Measurements from ENCODE around the gene AXL.
"Not testable (repeated sequence)": the region's sequence is repeated elsewhere in the genome, so short reads cannot be mapped to it uniquely, and the experiment has no call there.

AXL gene

GRCh38 chr19:41206926-41207750, 11.9 kb upstream of the AXL start:
- no peak for DNase-seq (ENCODE audit: low read depth)

DNA sequence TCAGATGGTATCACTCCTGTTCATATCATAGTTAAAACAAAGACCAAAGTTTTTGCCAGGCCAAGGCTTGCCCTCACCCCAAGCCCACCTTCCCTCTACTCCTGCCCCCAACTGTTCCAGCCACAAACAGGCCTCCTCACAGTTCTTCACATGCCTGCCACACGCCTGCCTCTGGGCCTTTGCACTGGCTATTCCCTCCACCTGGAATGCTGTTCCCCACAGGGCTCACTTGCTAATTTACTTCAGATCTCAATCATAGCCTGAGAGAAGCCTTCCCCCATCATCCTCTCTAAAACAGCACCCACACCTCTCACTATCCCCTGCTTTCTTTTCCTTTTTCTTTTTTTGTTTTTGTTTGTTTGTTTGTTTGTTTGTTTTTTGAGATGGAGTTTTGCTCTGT, 4.9 kb upstream of the AXL start:
- DNase-seq (ENCODE audit: low read depth): no peak

- no peak for DNase-seq (ENCODE audit: low read depth)
Measured at GRCh38 chr19:41217741-41218140, 1.3 kb upstream of the AXL start.

GRCh38 chr19:41218249-41218614, 791 bp upstream of the AXL start:
- DNase-seq (ENCODE audit: low read depth): no peak

GRCh38 chr19:41219924-41220567, 1.0 kb downstream of the AXL start:
- DNase-seq (ENCODE audit: low read depth): no peak

- DNase-seq (ENCODE audit: low read depth): no peak
Measured at GRCh38 chr19:41220811-41221210, 1.8 kb downstream of the AXL start.

DNA sequence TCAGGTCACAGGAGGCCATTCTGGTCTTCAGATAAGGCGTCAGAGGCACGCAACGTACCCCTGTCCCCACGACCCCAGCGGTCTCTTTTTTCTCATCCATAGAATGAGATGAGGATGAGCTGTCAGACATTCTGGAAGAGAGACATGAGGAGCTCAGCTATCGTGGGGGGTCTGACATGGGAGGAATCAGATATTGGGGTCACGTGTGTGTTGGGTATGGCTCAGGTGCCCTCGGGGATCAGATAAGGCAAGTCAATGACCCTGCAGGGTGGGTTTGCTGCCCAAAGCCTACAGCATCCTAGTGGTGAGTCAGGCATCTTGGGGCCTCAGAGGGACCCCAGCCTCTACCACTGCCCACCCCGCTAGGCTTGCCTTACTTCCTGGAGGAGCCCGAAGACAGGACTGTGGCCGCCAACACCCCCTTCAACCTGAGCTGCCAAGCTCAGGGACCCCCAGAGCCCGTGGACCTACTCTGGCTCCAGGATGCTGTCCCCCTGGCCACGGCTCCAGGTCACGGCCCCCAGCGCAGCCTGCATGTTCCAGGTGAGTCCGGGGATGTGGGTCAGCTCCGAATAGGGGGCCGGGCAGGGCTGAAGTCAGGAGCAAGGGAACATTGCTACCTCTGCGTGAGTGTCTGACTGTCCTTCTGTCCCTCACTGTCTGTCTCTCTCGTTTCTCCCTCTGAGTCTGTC, 2.6 kb downstream of the AXL start:
- DNase-seq (ENCODE audit: low read depth): no peak

GRCh38 chr19:41222240-41222639, 3.2 kb downstream of the AXL start:
- no peak for DNase-seq (ENCODE audit: low read depth)

GRCh38 chr19:41223431-41224234, 4.6 kb downstream of the AXL start:
- peak; percentile 62 for DNase-seq (ENCODE audit: low read depth)

DNA sequence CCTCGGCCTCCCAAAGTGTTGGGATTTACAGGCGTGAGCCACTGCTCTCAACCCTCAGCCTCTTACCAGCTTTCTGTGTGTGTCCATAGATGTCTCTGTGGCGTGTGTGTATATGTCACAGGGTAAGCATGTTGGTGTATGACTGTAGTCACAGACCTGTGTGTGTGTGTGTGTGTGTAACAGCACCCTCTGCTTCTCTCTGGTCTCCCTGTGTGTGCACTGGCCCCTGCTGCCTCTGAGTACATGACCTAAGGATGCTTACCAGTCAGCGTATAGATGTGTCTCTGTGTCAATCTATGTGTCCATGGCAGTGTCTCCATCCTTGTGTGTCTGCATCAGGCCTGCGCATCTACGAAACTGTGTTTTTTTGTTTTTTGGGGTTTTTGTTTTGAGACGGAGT, 5.6 kb downstream of the AXL start:
- no peak for DNase-seq (ENCODE audit: low read depth)

GRCh38 chr19:41225238-41226052, 6.4 kb downstream of the AXL start:
- peak; percentile 97 for DNase-seq (ENCODE audit: low read depth)

GRCh38 chr19:41226053-41226873, 7.2 kb downstream of the AXL start:
- DNase-seq (ENCODE audit: low read depth): peak; percentile 85

DNA sequence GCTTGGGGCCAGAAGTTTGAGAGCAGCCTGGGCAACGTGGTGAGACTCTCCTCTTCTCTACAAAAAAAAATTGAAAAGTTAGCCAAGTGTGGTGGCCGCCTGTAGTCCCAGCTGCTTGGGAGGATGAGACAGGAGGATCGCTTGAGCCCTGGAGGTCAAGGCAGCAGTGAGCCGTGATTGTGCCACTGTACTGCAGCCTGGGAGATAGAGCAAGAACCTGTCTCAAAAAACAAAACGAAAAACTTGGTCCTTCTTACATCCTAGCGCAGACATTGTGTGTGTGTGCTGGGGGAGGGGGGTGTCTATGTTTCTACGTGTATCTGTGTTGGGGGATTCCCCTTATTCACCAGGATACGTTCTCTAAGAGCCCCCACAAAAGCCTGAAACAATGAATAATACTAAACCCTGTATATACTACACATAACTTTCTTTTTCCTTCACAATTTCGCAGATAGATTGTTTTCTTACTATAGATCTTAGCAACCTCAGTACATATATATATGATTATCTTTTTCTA, 7.9 kb downstream of the AXL start:
- no peak for DNase-seq (ENCODE audit: low read depth)

DNA sequence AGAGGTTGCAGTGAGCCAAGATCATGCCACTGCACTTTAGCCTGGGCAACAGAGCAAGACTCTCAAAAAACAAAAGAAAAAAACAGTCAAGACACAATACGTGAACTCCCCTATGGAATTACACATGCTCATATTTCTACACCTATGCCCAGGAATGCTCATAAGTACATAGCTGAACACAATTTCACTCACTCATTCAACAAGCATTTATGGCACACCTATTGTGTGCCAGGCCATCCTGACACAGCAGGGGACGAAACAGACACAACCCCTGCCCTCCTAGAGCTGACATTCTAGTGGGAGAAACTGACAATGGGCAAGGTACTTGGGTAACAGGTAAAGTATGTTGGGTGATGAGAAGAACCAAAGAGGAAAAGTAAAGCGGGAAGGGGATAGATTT, 9.5 kb downstream of the AXL start:
- no peak for DNase-seq (ENCODE audit: low read depth)

DNA sequence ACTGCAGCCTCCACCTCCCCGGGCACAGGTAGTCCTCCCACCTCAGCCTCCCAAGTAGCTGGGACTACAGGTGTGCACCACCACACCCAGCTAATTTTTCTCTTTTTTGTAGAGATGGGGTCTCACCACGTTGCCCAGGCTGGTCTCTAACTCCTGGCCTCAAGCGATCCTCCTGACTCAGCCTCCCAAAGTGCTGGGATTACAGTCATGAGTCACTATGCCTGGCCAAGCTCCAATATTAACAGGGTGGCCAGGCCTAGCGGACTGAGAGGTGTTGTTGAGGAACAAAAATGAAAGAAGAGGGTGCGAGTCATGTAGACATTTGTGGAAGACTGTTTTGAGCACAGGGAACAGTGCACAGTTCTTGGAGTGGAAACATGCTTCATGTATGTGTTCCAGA, 10.3 kb downstream of the AXL start:
- not testable (repeated sequence) for DNase-seq (ENCODE audit: low read depth)

GRCh38 chr19:41230067-41230857, 11.2 kb downstream of the AXL start:
- DNase-seq (ENCODE audit: low read depth): no peak

- no peak for DNase-seq (ENCODE audit: low read depth)
Measured at GRCh38 chr19:41232686-41233085, 13.7 kb downstream of the AXL start.

DNA sequence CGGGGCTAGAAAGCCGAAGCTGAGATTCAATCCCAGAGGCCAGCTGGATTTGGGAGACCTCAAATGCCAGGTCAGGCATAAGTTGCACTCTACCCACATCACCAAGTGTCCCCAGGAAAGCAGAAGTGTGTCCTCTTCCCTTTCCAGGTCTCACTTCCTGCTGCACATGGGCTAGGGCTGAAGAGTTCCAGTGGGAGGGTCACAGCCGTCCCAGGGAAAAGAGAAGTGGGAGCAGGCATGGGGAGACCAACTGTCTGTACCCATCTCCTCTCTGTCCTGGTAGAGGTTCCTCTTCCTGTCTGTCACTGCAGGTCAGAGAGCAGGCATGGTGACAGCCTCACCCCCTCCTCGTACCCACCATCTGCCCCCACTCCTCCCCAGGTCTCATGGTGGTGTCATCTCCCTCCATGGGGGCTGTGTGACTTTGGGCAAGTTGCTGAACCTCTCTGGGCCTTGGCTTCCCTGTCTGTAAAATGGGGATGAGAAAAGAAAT, 14.8 kb downstream of the AXL start:
- no peak for DNase-seq (ENCODE audit: low read depth)

DNA sequence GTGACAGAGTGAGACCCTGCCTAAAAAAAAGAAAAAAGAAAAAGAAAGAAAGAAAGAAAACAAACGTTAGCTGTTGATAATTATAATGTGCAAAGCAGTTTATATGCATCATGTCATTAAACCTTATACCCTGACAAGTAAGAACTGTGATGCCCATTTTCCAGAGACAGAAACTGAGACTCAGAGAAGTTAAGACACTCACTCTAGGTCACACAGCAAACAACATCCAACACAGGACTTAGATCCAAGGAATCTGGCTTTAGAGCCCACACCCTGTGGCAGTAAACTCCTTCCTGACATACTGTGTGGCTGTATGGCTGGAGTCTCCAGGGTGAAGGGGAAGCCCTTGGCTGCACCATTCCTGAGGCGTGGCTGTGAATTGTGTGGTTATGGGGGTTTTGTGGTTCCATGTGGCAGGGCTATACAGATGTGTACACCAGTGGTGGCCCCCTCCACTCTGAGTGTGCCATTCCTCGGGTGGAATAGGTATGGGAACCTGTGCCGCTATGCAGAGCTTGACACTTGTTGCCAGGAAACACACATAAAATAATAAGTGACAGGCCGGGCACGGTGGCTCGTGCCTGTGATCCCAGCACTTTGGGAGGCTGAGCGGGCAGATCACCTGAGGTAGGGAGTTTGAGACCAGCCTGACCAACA, 15.6 kb downstream of the AXL start:
- no peak for DNase-seq (ENCODE audit: low read depth)
